Ovary (tissue), 9 donors: ENCODE data around the gene P2RY6. TPM values are rescaled to one million over a fixed set of nuclear protein-coding genes. Genes with fewer than 3 reads are reported as not detected.

Experiments used
- DNase-seq, 5 donors: peaks; one replicate each; pipeline ENCODE4 v3.0.0-alpha.2; 2019 to 2020
- H3K27ac ChIP-seq, 2 donors: fragments of 200-600 bp; one replicate each; pipeline versions ENCODE4 v1.5.1 to v1.8.0; 2019 to 2022
- H3K27me3 ChIP-seq: fragments of 200-600 bp; one replicate; pipeline ENCODE4 v1.8.0; 2022
- H3K36me3 ChIP-seq: fragments of 200-600 bp; sonication (generic); one replicate; pipeline ENCODE4 v1.5.1; 2019
- H3K4me1 ChIP-seq: one replicate; pipeline ENCODE4 v1.8.1; 2013; ENCODE audit warnings: mild to moderate bottlenecking, moderate library complexity; ENCODE audit not compliant: insufficient read depth
- H3K4me3 ChIP-seq: fragments of 200-600 bp; sonication (generic); one replicate; pipeline ENCODE4 v1.5.1; 2017
- H3K9me3 ChIP-seq, 2 donors: fragments of 200-600 bp in 1 of 2; sonication (generic) in 1 of 2; one replicate each; pipeline versions ENCODE4 v1.5.1 to v1.8.1; 2013 to 2019; ENCODE audit warnings: mild to moderate bottlenecking in 1 of 2, moderate library complexity in 1 of 2
- EP300 ChIP-seq: sonication (generic); formaldehyde crosslinking; IDR thresholded peaks from one replicate; pipeline ENCODE4 v1.6.1; 2017; ENCODE audit warnings: antibody characterized with exemption
- POLR2A ChIP-seq: fragments of 450-650 bp; IDR thresholded peaks from one replicate; pipeline ENCODE4 v1.6.1; 2017; ENCODE audit warnings: antibody characterized with exemption, mild to moderate bottlenecking, moderate library complexity
- WGBS, 3 donors: extraction: QIAGEN DNeasy Blood & Tissue Kit in 1 of 3; methylation state at CpG; one replicate each; pipeline versions ENCODE4 v1.1.5 to v1.1.7; 2013 to 2017; 5-methylcytosine and 5-hydroxymethylcytosine counted together
- intact Hi-C, 4 donors: fragments of 100-400 bp; cut with DNase I; formaldehyde crosslinking; loops; one replicate each; pipeline versions ENCODE4 v1.11.0 to v1.15.1; 2022 to 2023
- polyA plus RNA-seq, 2 donors: library from polyadenylated mRNA; stranded (reverse); fragments of 200-250 nt in 1 of 2; fragments of 350-450 nt in 1 of 2; fragmentation: Illumina TruSeq in 1 of 2; extraction: RNeasy Lipid Tissue Mini Kit (QIAGEN cat#74804) in 1 of 2; gene quantifications; one replicate each; pipeline ENCODE4 v1.2.3, GENCODE V29; 2013 to 2014
- total RNA-seq, 7 donors: library from RNA; depleted of rRNA in 2 of 7; stranded (reverse); fragments of >200 nt in 2 of 7; fragmentation: NEBNext Ultra II Directional in 3 of 7; extraction: Animal tissue kit (Norgen Biotek cat#: 25700) in 3 of 7; gene quantifications; one replicate each; pipeline versions ENCODE4 v1.1.0 to v1.2.4, GENCODE V29; 2016 to 2023
- TF ChIP-seq, protein P1 (sequence below), 3 donors: fragments of 450-650 bp in 2 of 3; fragments of 200-600 bp in 1 of 3; IDR thresholded peaks; one replicate each; pipeline versions ENCODE4 v1.5.1 to v1.8.0; 2016 to 2022; ENCODE audit warnings: antibody characterized with exemption in 3 of 3, mild to moderate bottlenecking in 1 of 3
- donor health status: DM: no; HTN: no; CAD: no; lungs with moderate emphysema.
- donor health status: DM: no; HTN: no; CAD: no.
- donor health status: Bipolar disorder and iron deficiency.
- donor health status: DM: yes; HTN: yes; CAD: no.
- donor health status: DM: no; HTN: no; CAD: no.
- donor health status: DM: yes; HTN: yes; CAD: no.

Gene P2RY6
- total and polyA plus RNA-seq, 9 donors, result 0.23 to 1.4 (median 0.66) TPM; not detected in 1

DNA sequence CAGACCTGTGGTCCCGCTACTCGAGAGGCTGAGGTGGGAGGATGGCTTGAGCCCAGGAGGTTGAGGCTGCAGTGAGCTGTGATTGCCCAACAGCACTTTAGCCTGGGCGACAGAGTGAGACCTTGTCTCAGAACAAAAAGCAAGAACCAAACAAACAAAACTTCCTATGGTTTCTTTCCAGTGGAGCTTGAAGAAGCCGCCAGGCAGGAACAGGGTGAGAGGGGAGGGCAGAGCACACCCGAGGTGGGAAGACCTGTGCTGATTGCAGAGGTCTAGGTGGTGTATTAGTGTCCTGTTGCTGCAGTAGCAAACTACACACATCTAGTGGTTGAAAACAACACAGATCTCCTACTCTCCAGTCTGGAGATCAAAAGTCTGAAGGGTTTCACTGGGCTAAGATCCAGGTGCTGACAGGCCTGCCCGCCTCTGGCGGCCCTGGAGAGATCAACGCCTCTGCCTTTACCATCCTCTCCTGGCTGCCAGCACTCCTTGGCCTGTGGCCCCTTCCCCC is 46.4 kb downstream of the P2RY6 start:
- TF ChIP-seq POLR2A (no peak), EP300 (no peak)
- TF ChIP-seq, protein P1, sequence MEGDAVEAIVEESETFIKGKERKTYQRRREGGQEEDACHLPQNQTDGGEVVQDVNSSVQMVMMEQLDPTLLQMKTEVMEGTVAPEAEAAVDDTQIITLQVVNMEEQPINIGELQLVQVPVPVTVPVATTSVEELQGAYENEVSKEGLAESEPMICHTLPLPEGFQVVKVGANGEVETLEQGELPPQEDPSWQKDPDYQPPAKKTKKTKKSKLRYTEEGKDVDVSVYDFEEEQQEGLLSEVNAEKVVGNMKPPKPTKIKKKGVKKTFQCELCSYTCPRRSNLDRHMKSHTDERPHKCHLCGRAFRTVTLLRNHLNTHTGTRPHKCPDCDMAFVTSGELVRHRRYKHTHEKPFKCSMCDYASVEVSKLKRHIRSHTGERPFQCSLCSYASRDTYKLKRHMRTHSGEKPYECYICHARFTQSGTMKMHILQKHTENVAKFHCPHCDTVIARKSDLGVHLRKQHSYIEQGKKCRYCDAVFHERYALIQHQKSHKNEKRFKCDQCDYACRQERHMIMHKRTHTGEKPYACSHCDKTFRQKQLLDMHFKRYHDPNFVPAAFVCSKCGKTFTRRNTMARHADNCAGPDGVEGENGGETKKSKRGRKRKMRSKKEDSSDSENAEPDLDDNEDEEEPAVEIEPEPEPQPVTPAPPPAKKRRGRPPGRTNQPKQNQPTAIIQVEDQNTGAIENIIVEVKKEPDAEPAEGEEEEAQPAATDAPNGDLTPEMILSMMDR (IDR thresholded peaks at IDR 0.05), result no peak
- no peaks in the 10 kb centered on the region for H3K9me3 ChIP-seq
- H3K27ac ChIP-seq, result peak overlapping the region in 1 of 2 donors; percentile 22
- 82 to 84% (median 82%) methylated on average over 8 of the region's 8 CpGs for WGBS, 3 donors
- H3K4me1 ChIP-seq, result peaks cover 50% of the 10 kb centered on the region
- intact Hi-C loops, result no loop called here
- H3K4me3 ChIP-seq, result no peak overlapping the region
- no peaks in the 10 kb centered on the region for H3K36me3 ChIP-seq
- H3K27me3 ChIP-seq, result no peaks in the 10 kb centered on the region
- DNase-seq, result no peak

DNA sequence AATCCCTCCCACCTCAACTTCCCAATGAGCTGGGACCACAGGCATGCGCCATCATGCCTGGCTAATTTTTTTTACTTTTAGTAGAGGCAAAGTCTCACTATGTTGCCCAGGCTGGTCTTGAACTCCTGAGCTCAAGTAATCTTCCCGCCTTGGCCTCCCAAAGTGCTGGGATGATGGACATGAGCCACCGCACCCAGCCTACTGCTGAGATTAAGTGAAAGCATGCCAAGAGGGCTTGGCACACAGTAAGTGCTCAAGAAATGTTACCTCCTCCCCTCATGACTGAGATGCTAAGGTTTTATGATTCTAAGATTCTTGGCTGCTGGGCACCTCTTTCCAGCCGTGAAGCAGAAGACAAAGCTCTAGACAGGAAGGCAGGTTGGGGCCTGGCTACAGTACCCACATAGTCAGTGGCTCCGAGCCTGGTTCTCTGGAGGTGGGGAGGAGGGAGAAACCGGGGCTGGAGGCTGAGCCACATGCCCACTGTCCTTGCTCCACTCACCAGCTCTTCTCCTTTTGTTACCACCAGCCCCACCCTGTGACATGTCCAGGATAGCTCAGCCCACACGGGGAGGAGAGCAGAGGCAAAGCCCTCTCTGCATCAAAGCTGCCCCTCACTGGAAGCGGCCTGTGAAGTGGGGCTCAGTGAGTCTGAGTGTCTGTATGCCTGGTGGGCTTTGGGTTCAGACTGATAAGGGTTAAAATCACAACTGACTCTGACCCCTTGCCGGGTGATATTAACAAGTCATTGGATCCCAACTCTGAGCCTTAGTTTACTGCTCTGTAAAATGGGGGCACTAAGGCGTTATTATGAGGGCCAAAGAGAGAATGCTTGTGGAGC is 48.8 kb downstream of the P2RY6 start:
- DNase-seq, result peak in 2 of 5 donors; percentile 21 to 37
- Histone ChIP-seq H3K36me3 (no peaks in the 10 kb centered on the region), H3K9me3 (no peaks in the 10 kb centered on the region), H3K27ac (peak overlapping the region; percentile 79 to 83), H3K27me3 (no peaks in the 10 kb centered on the region), H3K4me3 (no peak overlapping the region), H3K4me1 (peaks cover 38% of the 10 kb centered on the region)
- intact Hi-C loops, result no loop called here
- TF ChIP-seq, protein P1 (IDR thresholded peaks at IDR 0.05), result no peak
- TF ChIP-seq EP300 (no peak), POLR2A (no peak)
- WGBS, 3 donors, result 47 to 51% (median 50%) methylated on average over 10 of the region's 10 CpGs

DNA sequence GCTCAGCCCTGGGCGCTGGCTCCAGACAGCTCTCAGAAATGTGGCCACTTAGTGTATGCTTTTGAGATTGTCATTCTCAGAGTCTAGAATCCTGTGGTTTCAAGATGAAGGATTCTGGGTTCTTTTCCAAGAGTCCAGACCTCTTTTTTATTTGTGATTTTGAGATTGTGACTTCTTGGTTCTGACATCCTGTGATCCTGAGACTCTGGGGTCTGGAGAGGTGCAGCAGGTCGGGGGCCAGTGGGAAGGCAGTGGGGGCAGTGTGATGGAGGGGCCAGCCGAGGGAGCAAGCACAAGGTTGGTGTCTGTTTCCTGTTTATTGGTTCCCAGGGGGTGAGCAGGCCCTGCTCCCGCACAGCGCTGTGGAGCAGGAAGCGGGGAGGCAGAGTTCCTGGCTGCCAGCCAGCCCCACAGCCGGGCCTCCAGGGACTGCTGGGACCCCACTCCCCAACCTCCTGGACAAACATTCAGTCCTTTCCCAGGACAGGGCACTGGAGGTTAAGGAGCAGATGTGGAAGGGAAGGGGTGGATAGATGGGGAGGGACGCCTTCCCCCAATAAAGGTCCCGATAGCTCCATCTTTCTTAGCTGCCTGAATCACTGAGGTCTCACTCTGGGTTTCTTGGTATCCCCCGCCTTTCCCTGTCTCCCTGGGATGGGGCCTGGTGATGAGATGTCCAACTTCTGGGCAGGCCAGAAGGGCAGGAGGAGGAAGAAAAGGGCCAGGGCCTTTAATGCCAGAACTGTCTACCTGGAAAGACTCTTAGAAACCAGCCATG is 49.7 kb downstream of the P2RY6 start:
- DNase-seq, result peak; percentile 70 to 85 (median 81)
- Histone ChIP-seq H3K4me3 (no peak overlapping the region), H3K4me1 (peaks cover 35% of the 10 kb centered on the region), H3K27ac (peak overlapping the region; percentile 79 to 83), H3K36me3 (no peaks in the 10 kb centered on the region), H3K27me3 (no peaks in the 10 kb centered on the region), H3K9me3 (no peaks in the 10 kb centered on the region)
- TF ChIP-seq POLR2A, result no peak
- TF ChIP-seq, protein P1 (IDR thresholded peaks at IDR 0.05), result no peak
- no peak for TF ChIP-seq EP300
- intact Hi-C loops, result no loop called here
- WGBS, 3 donors, result 14 to 15% (median 14%) methylated on average over 10 of the region's 10 CpGs
